Left forelimb (tissue), 1 donor: ENCODE data around the gene KARS1.

ENCODE experiments used
- DNase-seq: peaks from one replicate; pipeline ENCODE4 v3.0.0-alpha.2; 2018; ENCODE audit warnings: low spot score

KARS1 gene

DNA sequence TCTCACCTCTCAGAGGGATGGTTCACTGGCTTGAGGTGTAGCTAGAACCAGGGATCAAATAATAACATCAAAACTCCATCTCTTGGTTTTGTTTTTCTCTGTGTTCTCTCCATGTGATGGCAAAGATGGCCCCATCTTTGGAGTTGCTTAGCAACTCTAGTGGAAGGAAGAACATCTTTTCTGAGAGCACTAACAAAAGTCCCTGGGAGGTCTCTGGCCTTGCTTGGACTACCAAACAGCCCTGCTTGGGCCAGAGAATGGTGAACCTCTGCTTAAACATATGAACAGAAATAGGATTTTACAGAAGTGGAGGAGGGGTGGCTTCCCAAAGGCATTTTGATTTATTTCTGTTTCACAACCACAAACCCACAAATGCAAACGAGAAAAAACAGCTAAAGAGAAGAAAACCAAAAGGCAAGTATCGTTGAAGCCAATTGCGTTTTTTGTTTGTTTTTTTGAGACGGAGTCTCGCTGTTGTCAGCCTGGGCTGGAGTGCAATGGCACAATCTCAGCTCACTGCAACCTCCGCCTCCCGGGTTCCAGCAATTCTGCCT lies 68.1 kb downstream of the KARS1 start:
- DNase-seq, result no peak

DNA sequence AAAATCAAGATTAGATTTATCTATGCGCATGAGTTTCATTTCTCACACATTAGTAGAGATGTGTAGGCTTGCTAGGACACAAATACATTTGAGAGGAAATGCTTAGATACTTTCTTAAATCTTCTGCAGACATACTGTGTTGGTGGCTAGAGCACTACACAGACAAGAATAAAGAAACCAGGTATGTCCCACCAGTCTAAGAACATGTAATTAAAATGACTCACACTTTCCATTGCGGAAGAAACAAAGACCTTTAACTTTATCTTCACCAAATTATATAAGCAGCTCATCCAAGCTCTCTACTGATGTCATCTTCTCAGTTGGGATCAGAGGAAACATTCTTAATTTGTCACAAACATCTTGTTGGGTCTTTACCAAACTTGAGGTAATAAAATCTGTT lies 68.7 kb downstream of the KARS1 start:
- no peak for DNase-seq

DNA sequence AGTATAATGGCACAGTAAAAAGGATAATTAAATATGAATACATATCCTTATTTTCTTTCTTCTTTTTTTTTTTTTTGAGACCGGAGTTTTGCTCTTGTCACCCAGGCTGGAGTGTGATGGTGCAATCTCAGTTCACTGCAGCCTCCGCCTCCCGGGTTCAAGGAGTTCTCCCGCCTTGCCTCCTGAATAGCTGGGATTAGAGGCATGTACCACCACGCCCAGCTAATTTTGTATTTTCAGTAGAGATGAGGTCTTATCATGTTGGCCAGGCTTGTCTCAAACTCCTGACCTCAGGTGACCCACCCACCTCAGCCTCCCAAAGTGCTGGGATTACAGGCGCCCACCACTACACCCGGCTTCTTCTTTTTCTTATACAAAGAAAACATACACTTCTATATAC lies 69.3 kb downstream of the KARS1 start:
- no peak for DNase-seq
